CD14-positive monocyte (primary cell): ENCODE measurements around the gene TICAM2. TPM values are rescaled to one million over a fixed set of nuclear protein-coding genes. Genes with fewer than 3 reads are reported as not detected.

Experiments
- DNase-seq, 3 donors: peaks; one replicate each; pipeline ENCODE4 v3.0.0-alpha.2; 2011 to 2022
- H2AFZ ChIP-seq: 2 replicates; pipeline ENCODE4 v1.6.0; 2012; ENCODE audit warnings: mild to moderate bottlenecking, low read depth, low read length, inconsistent platforms; ENCODE audit not compliant: insufficient read depth, poor library complexity, severe bottlenecking
- H3K27ac ChIP-seq, 2 donors: 1 replicate in 1 of 2; 2 replicates in 1 of 2; pipeline ENCODE4 v1.5.1; 2012 to 2013; ENCODE audit warnings: low read length in 2 of 2, control low read depth in 1 of 2, inconsistent platforms in 1 of 2, low read depth in 1 of 2, mild to moderate bottlenecking in 1 of 2
- H3K27me3 ChIP-seq, 2 donors: one replicate each; pipeline versions ENCODE4 v1.6.0 to v1.6.1; 2011 to 2013; ENCODE audit warnings: low read length in 2 of 2; ENCODE audit not compliant: control insufficient read depth in 2 of 2, insufficient read depth in 2 of 2
- H3K36me3 ChIP-seq, 2 donors: replicated peaks in 1 of 2; 1 replicate in 1 of 2; 2 replicates in 1 of 2; pipeline versions ENCODE4 v1.5.1 to v1.6.1; 2012 to 2013; ENCODE audit warnings: low read length in 2 of 2, control low read depth in 1 of 2, inconsistent platforms in 1 of 2, mild to moderate bottlenecking in 1 of 2; ENCODE audit not compliant: insufficient read depth in 2 of 2, control insufficient read depth in 1 of 2
- H3K4me1 ChIP-seq, 2 donors: 1 replicate in 1 of 2; 2 replicates in 1 of 2; pipeline versions ENCODE4 v1.5.1 to v1.6.1; 2012 to 2013; ENCODE audit warnings: low read length in 2 of 2, control low read depth in 1 of 2, inconsistent platforms in 1 of 2, mild to moderate bottlenecking in 1 of 2, moderate library complexity in 1 of 2; ENCODE audit not compliant: insufficient read depth in 2 of 2, control insufficient read depth in 1 of 2
- H3K4me2 ChIP-seq: replicated peaks from 2 replicates; pipeline ENCODE3; 2012; ENCODE audit warnings: low read length, moderate library complexity, mild to moderate bottlenecking; ENCODE audit not compliant: poor library complexity, severe bottlenecking; ENCODE audit errors: extremely low read depth
- H3K4me3 ChIP-seq, 3 experiments: fragments of 200-600 bp in 1 of 3; sonication (generic) in 1 of 3; replicated peaks in 1 of 3; 1 replicate in 2 of 3; 2 replicates in 1 of 3; pipeline ENCODE4 v1.5.1; 2011 to 2013; ENCODE audit warnings: low read length in 3 of 3, mild to moderate bottlenecking in 3 of 3, control low read depth in 2 of 3, low read depth in 2 of 3, inconsistent platforms in 1 of 3, moderate library complexity in 1 of 3
- H3K79me2 ChIP-seq: 2 replicates; pipeline ENCODE4 v1.6.0; 2012; ENCODE audit warnings: mild to moderate bottlenecking, control low read depth, inconsistent platforms, low read length, moderate library complexity; ENCODE audit not compliant: insufficient read depth
- H3K9ac ChIP-seq: 2 replicates; pipeline ENCODE4 v1.6.0; 2017; ENCODE audit warnings: low read length, mild to moderate bottlenecking; ENCODE audit not compliant: insufficient read depth, poor library complexity, severe bottlenecking
- H3K9me3 ChIP-seq, 2 donors: replicated peaks in 1 of 2; 1 replicate in 1 of 2; 2 replicates in 1 of 2; pipeline versions ENCODE4 v1.5.1 to v1.6.1; 2012 to 2013; ENCODE audit warnings: low read length in 2 of 2, control low read depth in 1 of 2; ENCODE audit not compliant: control insufficient read depth in 1 of 2, insufficient read depth in 1 of 2
- H4K20me1 ChIP-seq: 2 replicates; pipeline ENCODE4 v1.6.0; 2012; ENCODE audit warnings: mild to moderate bottlenecking, low read length, control low read depth, moderate library complexity; ENCODE audit not compliant: insufficient read depth
- H3K27ac Mint-ChIP-seq, 7 donors: one replicate each; pipeline ENCODE4 v1.8.0; 2020; ENCODE audit warnings: mild to moderate bottlenecking in 7 of 7, mixed read lengths in 7 of 7, moderate library complexity in 6 of 7, inconsistent platforms in 2 of 7
- H3K27me3 Mint-ChIP-seq, 3 donors: one replicate each; pipeline ENCODE4 v1.8.0; 2021 to 2022; ENCODE audit warnings: low read depth in 3 of 3, mild to moderate bottlenecking in 3 of 3, mixed read lengths in 3 of 3, moderate library complexity in 3 of 3, inconsistent platforms in 1 of 3
- H3K36me3 Mint-ChIP-seq, 2 donors: one replicate each; pipeline ENCODE4 v1.8.0; 2020; ENCODE audit warnings: mixed read lengths in 2 of 2, inconsistent platforms in 1 of 2, mild to moderate bottlenecking in 1 of 2
- H3K4me1 Mint-ChIP-seq: one replicate; pipeline ENCODE4 v1.8.0; 2020; ENCODE audit warnings: mild to moderate bottlenecking, mixed read lengths
- H3K4me3 Mint-ChIP-seq, 2 donors: one replicate each; pipeline ENCODE4 v1.8.0; 2020; ENCODE audit warnings: mild to moderate bottlenecking in 2 of 2, mixed read lengths in 2 of 2, moderate library complexity in 1 of 2
- H3K9me3 Mint-ChIP-seq, 7 donors: one replicate each; pipeline ENCODE4 v1.8.0; 2020 to 2022; ENCODE audit warnings: mixed read lengths in 7 of 7, mild to moderate bottlenecking in 6 of 7, moderate library complexity in 6 of 7, inconsistent platforms in 2 of 7
- CTCF ChIP-seq: fragments of 200-600 bp; IDR thresholded peaks from one replicate; pipeline ENCODE4 v1.8.0; 2022; ENCODE audit warnings: antibody characterized with exemption, mild to moderate bottlenecking
- WGBS: methylation state at CpG from one replicate; pipeline ENCODE4 v1.1.5; 2013; ENCODE audit warnings: missing lambda C conversion rate; ENCODE audit not compliant: insufficient coverage; 5-methylcytosine and 5-hydroxymethylcytosine counted together
- intact Hi-C, 2 donors: fragments of 100-400 bp; cut with micrococcal nuclease; formaldehyde crosslinking; loops; one replicate each; pipeline versions ENCODE4 v1.15.0 to v1.15.1; 2023
- polyA plus RNA-seq, 3 donors: library from polyadenylated mRNA; depleted of rRNA in 1 of 3; unstranded in 2 of 3; stranded (reverse) in 1 of 3; fragments of 300-500 nt in 2 of 3; fragments of >200 nt in 1 of 3; fragmentation: Illumina TruSeq in 2 of 3; gene quantifications; 1 replicate in 2 of 3; 2 replicates in 1 of 3; pipeline ENCODE4 v1.2.3, GENCODE V29; 2012 to 2021

The TICAM2 gene
- polyA plus RNA-seq, 3 donors = 3.5 to 25.1 (median 14.6) TPM

DNA sequence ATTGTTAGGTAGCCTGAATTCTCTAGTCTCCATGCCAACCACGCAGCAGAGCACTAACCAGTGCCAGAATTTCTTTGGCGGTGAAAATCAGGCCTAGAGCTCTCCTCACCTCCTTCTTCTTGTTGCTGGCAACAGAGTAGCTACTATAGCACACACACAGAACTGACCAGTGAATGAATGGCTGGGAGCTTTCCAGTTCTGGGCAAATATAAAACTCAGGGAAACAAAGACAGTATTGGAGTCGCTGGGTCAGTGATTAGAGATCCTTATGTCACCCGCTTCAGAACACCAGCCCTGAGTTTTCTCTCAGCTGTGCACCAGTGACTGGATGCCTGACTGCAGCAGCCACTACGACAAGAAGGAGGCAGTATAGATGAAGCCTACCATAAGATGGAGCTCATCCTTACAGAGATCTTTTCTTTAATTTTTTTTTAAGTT, 30.8 kb downstream of the TICAM2 start:
- Histone ChIP-seq H4K20me1 (peaks cover 25% of the 10 kb centered on the region), H3K9ac (no peak overlapping the region), H3K27ac (no peak overlapping the region), H3K4me2 (no peak overlapping the region), H3K9me3 (no peaks in the 10 kb centered on the region), H3K36me3 (no peaks in the 10 kb centered on the region), H3K4me1 (no peaks in the 10 kb centered on the region), H3K79me2 (no peaks in the 10 kb centered on the region), H3K4me3 (no peak overlapping the region), H3K27me3 (no peaks in the 10 kb centered on the region), H2AFZ (no peak overlapping the region)
- Mint-ChIP-seq H3K4me3 (no peak overlapping the region), H3K4me1 (peaks cover 2% of the 10 kb centered on the region), H3K9me3 (peaks cover 0 to 1% (median 0%) of the 10 kb centered on the region in 7 donors), H3K27me3 (peaks cover 0 to 2% (median 0%) of the 10 kb centered on the region in 3 donors), H3K27ac (no peak overlapping the region), H3K36me3 (no peaks in the 10 kb centered on the region)
- intact Hi-C loops = no loop called here
- no peak for DNase-seq
- TF ChIP-seq CTCF = no peak
- WGBS = 100% methylated on average over 3 of the region's 5 CpGs

- Histone ChIP-seq H2AFZ (no peak overlapping the region), H3K4me2 (no peak overlapping the region), H3K36me3 (no peaks in the 10 kb centered on the region), H4K20me1 (peaks cover under 1% of the 10 kb centered on the region), H3K27me3 (no peaks in the 10 kb centered on the region), H3K9ac (no peak overlapping the region), H3K27ac (no peak overlapping the region), H3K4me1 (no peaks in the 10 kb centered on the region), H3K9me3 (no peaks in the 10 kb centered on the region), H3K79me2 (no peaks in the 10 kb centered on the region), H3K4me3 (no peak overlapping the region)
- intact Hi-C loops = no loop called here
- no peak overlapping the region for H3K4me3 Mint-ChIP-seq
- DNase-seq = no peak
- WGBS = no CpG with 5 or more reads among the region's 1 CpG
- no peak for TF ChIP-seq CTCF
- peaks cover 0 to 4% (median 0%) of the 10 kb centered on the region in 3 donors for H3K27me3 Mint-ChIP-seq
- no peaks in the 10 kb centered on the region for H3K36me3 Mint-ChIP-seq
- no peak overlapping the region for H3K27ac Mint-ChIP-seq
- H3K4me1 Mint-ChIP-seq = no peaks in the 10 kb centered on the region
- no peaks in the 10 kb centered on the region for H3K9me3 Mint-ChIP-seq
Measured at GRCh38 chr5:115568668-115569067, 33.6 kb downstream of the TICAM2 start.
